ENCODE data around the gene FAM163A.

- TF ChIP-seq ARNT (IDR thresholded peaks at IDR 0.05) (no peak), FOXM1 (IDR thresholded peaks at IDR 0.05; ENCODE audit: borderline replicate concordance) (no peak), HDGF (IDR thresholded peaks at IDR 0.05; ENCODE audit: borderline replicate concordance) (no peak), ELF4 (IDR thresholded peaks at IDR 0.05) (no peak), SP1 (IDR thresholded peaks at IDR 0.05) (no peak)
Measured at GRCh38 chr1:179706339-179706941, 36.7 kb upstream of the FAM163A start.
